HepG2 (cell line): Measurements from ENCODE around the gene EPS8. TPM values are rescaled to one million over a fixed set of nuclear protein-coding genes. Genes with fewer than 3 reads are reported as not detected.

ENCODE experiments used
- ARID5B ChIP-seq: IDR thresholded peaks from 2 replicates; pipeline ENCODE4 v1.4.0; 2020; ENCODE audit warnings: mild to moderate bottlenecking, missing genetic modification reagents
- CENPBD1 ChIP-seq: sonication (generic); formaldehyde crosslinking; IDR thresholded peaks from 2 replicates; pipeline ENCODE4 v1.8.0; 2022; ENCODE audit warnings: missing genetic modification reagents, low read depth, mild to moderate bottlenecking, borderline replicate concordance
- HMG20A ChIP-seq: IDR thresholded peaks from 2 replicates; pipeline ENCODE4 v1.6.1; 2016; ENCODE audit warnings: borderline replicate concordance
- HNF4G ChIP-seq, 2 experiments: sonication (generic) in 1 of 2; formaldehyde crosslinking in 1 of 2; IDR thresholded peaks; 2 replicates each; pipeline versions ENCODE4 v1.4.0 to v1.6.1; 2011 to 2020; ENCODE audit warnings: borderline replicate concordance in 2 of 2, low read depth in 2 of 2, mild to moderate bottlenecking in 2 of 2, low read length in 1 of 2, missing genetic modification reagents in 1 of 2, moderate library complexity in 1 of 2
- MIXL1 ChIP-seq: IDR thresholded peaks from 2 replicates; pipeline ENCODE4 v1.6.1; 2016
- NR2F6 ChIP-seq, 2 experiments: IDR thresholded peaks; 2 replicates each; pipeline ENCODE4 v1.6.1; 2016; ENCODE audit warnings: antibody characterized with exemption in 1 of 2, mild to moderate bottlenecking in 1 of 2
- PHB2 ChIP-seq: fragments of 450-650 bp; IDR thresholded peaks from 2 replicates; pipeline ENCODE4 v1.6.1; 2018; ENCODE audit not compliant: partially characterized antibody
- RBM22 ChIP-seq: fragments of 200-400 bp; formaldehyde crosslinking; optimal IDR thresholded peaks from 2 replicates; pipeline ENCODE3; 2017; ENCODE audit warnings: mild to moderate bottlenecking, low read length, moderate library complexity
- TFAP4 ChIP-seq: sonication (generic); IDR thresholded peaks from 2 replicates; pipeline ENCODE4 v1.6.1; 2016; ENCODE audit warnings: low read depth, borderline replicate concordance
- ZBTB44 ChIP-seq: sonication (generic); formaldehyde crosslinking; IDR thresholded peaks from 2 replicates; pipeline ENCODE4 v1.4.0; 2020; ENCODE audit warnings: missing genetic modification reagents
- ZNF670 ChIP-seq: sonication (generic); formaldehyde crosslinking; IDR thresholded peaks from 2 replicates; pipeline ENCODE4 v1.8.0; 2022; ENCODE audit warnings: mild to moderate bottlenecking, missing genetic modification reagents, borderline replicate concordance
- ZNF841 ChIP-seq: sonication (generic); formaldehyde crosslinking; IDR thresholded peaks from 2 replicates; pipeline ENCODE4 v1.8.1; 2023; ENCODE audit warnings: missing genetic modification reagents, borderline replicate concordance
- polyA plus RNA-seq, 8 experiments: library from polyadenylated mRNA; depleted of rRNA in 3 of 8; stranded (reverse) in 7 of 8; unstranded in 1 of 8; fragments of >200 nt; fragmentation: Illumina TruSeq in 4 of 8; extraction: Trizol in 4 of 8; gene quantifications; 2 replicates each; pipeline versions ENCODE4 v1.2.1 to v1.2.3, GENCODE V29; 2011 to 2016; ENCODE audit warnings: low read depth in 4 of 8, missing spikeins in 1 of 8, mixed read lengths in 1 of 8; ENCODE audit not compliant: insufficient read depth in 1 of 8
- total RNA-seq, 5 experiments: library from RNA; depleted of rRNA; stranded (reverse); fragments of >200 nt; fragmentation: Illumina TruSeq; extraction: Trizol; gene quantifications; 2 replicates each; pipeline ENCODE4 v1.2.3, GENCODE V29; 2016; ENCODE audit warnings: low read depth in 1 of 5
- TF ChIP-seq, protein P1 (sequence below): IDR thresholded peaks from 2 replicates; pipeline ENCODE4 v1.6.1; 2016; ENCODE audit warnings: low read depth
- TF ChIP-seq, protein P2 (sequence below): IDR thresholded peaks from 2 replicates; pipeline ENCODE4 v1.6.1; 2016; ENCODE audit warnings: missing genetic modification reagents, missing compliant biosample characterization
- TF ChIP-seq, protein P3 (sequence below): sonication (generic); formaldehyde crosslinking; IDR thresholded peaks from 2 replicates; pipeline ENCODE4 v1.4.0; 2020; ENCODE audit warnings: missing genetic modification reagents
- TF ChIP-seq, protein P4 (sequence below): sonication (generic); formaldehyde crosslinking; conservative IDR thresholded peaks from 2 replicates; pipeline ENCODE4 v1.5.0; 2020; ENCODE audit warnings: missing genetic modification reagents

Gene EPS8
- total and polyA plus RNA-seq, 2 of the 13 experiments (the other 11 are each of a cell fraction or from before 2014, with no cell fraction given), result 37.1 to 43.4 TPM

GRCh38 chr12:15796493-15797141 lies 7.4 kb upstream of the EPS8 start (continued):
- TF ChIP-seq TFAP4 (peak; percentile 70; the same call in 1 of the 2 replicates), RBM22 (no peak), MIXL1 (CRISPR knock-in tag) (0 out of 2 replicates have a peak, but pooled peaks have one; percentile 25), HNF4G (IDR thresholded peaks at IDR 0.05; ENCODE audit: borderline replicate concordance, low read depth, low read length) (0 out of 2 replicates have a peak, but pooled peaks have one; percentile 28), HNF4G (CRISPR knock-in tag; IDR thresholded peaks at IDR 0.05; ENCODE audit: borderline replicate concordance, low read depth) (no peak), ARID5B (CRISPR knock-in tag) (peak; percentile 73), CENPBD1 (CRISPR knock-in tag) (no peak), PHB2 (no peak), HMG20A (CRISPR knock-in tag) (peak; percentile 15; the same call in 1 of the 2 replicates), ZNF670 (CRISPR knock-in tag) (no peak), ZBTB44 (CRISPR knock-in tag) (no peak), ZNF841 (CRISPR knock-in tag) (no peak), NR2F6 (IDR thresholded peaks at IDR 0.05) (peak; percentile 37; the same call in 1 of the 2 replicates), NR2F6 (CRISPR knock-in tag; IDR thresholded peaks at IDR 0.05) (peak; percentile 41; the same call in 1 of the 2 replicates)
- TF ChIP-seq, protein P1, sequence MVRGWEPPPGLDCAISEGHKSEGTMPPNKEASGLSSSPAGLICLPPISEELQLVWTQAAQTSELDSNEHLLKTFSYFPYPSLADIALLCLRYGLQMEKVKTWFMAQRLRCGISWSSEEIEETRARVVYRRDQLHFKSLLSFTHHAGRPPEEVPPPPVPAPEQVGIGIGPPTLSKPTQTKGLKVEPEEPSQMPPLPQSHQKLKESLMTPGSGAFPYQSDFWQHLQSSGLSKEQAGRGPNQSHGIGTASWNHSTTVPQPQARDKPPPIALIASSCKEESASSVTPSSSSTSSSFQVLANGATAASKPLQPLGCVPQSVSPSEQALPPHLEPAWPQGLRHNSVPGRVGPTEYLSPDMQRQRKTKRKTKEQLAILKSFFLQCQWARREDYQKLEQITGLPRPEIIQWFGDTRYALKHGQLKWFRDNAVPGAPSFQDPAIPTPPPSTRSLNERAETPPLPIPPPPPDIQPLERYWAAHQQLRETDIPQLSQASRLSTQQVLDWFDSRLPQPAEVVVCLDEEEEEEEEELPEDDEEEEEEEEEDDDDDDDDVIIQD (CRISPR knock-in tag), result peak; percentile 36; the same call in 1 of the 2 replicates
- TF ChIP-seq, protein P2, sequence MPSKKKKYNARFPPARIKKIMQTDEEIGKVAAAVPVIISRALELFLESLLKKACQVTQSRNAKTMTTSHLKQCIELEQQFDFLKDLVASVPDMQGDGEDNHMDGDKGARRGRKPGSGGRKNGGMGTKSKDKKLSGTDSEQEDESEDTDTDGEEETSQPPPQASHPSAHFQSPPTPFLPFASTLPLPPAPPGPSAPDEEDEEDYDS (CRISPR knock-in tag), result no peak
- TF ChIP-seq, protein P3, sequence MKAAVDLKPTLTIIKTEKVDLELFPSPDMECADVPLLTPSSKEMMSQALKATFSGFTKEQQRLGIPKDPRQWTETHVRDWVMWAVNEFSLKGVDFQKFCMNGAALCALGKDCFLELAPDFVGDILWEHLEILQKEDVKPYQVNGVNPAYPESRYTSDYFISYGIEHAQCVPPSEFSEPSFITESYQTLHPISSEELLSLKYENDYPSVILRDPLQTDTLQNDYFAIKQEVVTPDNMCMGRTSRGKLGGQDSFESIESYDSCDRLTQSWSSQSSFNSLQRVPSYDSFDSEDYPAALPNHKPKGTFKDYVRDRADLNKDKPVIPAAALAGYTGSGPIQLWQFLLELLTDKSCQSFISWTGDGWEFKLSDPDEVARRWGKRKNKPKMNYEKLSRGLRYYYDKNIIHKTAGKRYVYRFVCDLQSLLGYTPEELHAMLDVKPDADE (CRISPR knock-in tag), result no peak
- TF ChIP-seq, protein P4, sequence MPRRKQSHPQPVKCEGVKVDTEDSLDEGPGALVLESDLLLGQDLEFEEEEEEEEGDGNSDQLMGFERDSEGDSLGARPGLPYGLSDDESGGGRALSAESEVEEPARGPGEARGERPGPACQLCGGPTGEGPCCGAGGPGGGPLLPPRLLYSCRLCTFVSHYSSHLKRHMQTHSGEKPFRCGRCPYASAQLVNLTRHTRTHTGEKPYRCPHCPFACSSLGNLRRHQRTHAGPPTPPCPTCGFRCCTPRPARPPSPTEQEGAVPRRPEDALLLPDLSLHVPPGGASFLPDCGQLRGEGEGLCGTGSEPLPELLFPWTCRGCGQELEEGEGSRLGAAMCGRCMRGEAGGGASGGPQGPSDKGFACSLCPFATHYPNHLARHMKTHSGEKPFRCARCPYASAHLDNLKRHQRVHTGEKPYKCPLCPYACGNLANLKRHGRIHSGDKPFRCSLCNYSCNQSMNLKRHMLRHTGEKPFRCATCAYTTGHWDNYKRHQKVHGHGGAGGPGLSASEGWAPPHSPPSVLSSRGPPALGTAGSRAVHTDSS (CRISPR knock-in tag), result no peak
